Neural progenitor cell (in vitro differentiated cells): ENCODE results near the gene LDLRAD2. TPM values are rescaled to one million over a fixed set of nuclear protein-coding genes. Genes with fewer than 3 reads are reported as not detected.
A peak's percentile ranks its signal among the peaks of the same experiment; 100 is the strongest.

Experiments used
- DNase-seq: peaks from one replicate; pipeline ENCODE4 v3.0.0-alpha.2; 2016; ENCODE audit warnings: low spot score
- H2AFZ ChIP-seq: fragments of 200-600 bp; sonication (generic); replicated peaks from 2 replicates; pipeline ENCODE4 v1.6.1; 2016; ENCODE audit warnings: antibody characterized with exemption
- H3F3A ChIP-seq: fragments of 200-600 bp; sonication (generic); 2 replicates; pipeline ENCODE4 v1.6.1; 2016; ENCODE audit warnings: antibody characterized with exemption, low read depth
- H3K27ac ChIP-seq: fragments of 200-600 bp; sonication (generic); 2 replicates; pipeline ENCODE4 v1.5.1; 2016; ENCODE audit warnings: mild to moderate bottlenecking
- H3K27me3 ChIP-seq: fragments of 200-600 bp; sonication (generic); 2 replicates; pipeline ENCODE4 v1.6.1; 2016; ENCODE audit warnings: mild to moderate bottlenecking, moderate library complexity
- H3K36me3 ChIP-seq: fragments of 200-600 bp; sonication (generic); 2 replicates; pipeline ENCODE4 v1.5.1; 2016
- H3K4me1 ChIP-seq: fragments of 200-600 bp; sonication (generic); 2 replicates; pipeline ENCODE4 v1.6.1; 2016; ENCODE audit warnings: mixed run types
- H3K4me2 ChIP-seq: fragments of 200-600 bp; sonication (generic); 2 replicates; pipeline ENCODE4 v1.6.1; 2016
- H3K4me3 ChIP-seq: fragments of 200-600 bp; sonication (generic); 2 replicates; pipeline ENCODE4 v1.5.1; 2016
- H3K79me2 ChIP-seq: fragments of 200-600 bp; sonication (generic); 2 replicates; pipeline ENCODE4 v1.6.1; 2016; ENCODE audit warnings: low read depth
- H3K9ac ChIP-seq: fragments of 200-600 bp; sonication (generic); 2 replicates; pipeline ENCODE4 v1.6.1; 2016
- H3K9me3 ChIP-seq: fragments of 200-600 bp; sonication (generic); 2 replicates; pipeline ENCODE4 v1.5.1; 2016; ENCODE audit warnings: low read depth
- H4K20me1 ChIP-seq: fragments of 200-600 bp; sonication (generic); 2 replicates; pipeline ENCODE4 v1.6.1; 2016; ENCODE audit warnings: low read depth
- H3K27ac Mint-ChIP-seq: 3 replicates; pipeline ENCODE4 v1.8.0; 2021; ENCODE audit warnings: mixed read lengths
- H3K27me3 Mint-ChIP-seq: 2 replicates; pipeline ENCODE4 v1.8.0; 2022; ENCODE audit warnings: low read depth, mild to moderate bottlenecking, inconsistent platforms, moderate library complexity, mixed read lengths; ENCODE audit not compliant: insufficient read depth
- H3K36me3 Mint-ChIP-seq: 3 replicates; pipeline ENCODE4 v1.8.0; 2021; ENCODE audit warnings: mixed read lengths
- H3K4me1 Mint-ChIP-seq: 3 replicates; pipeline ENCODE4 v1.8.0; 2021; ENCODE audit warnings: mixed read lengths
- H3K4me3 Mint-ChIP-seq: 3 replicates; pipeline ENCODE4 v1.8.0; 2021; ENCODE audit warnings: mild to moderate bottlenecking, moderate library complexity, mixed read lengths
- H3K9me3 Mint-ChIP-seq: 3 replicates; pipeline ENCODE4 v1.8.0; 2020; ENCODE audit warnings: mixed read lengths
- EZH2 ChIP-seq: fragments of 200-600 bp; sonication (generic); IDR thresholded peaks from 2 replicates; pipeline ENCODE4 v1.6.1; 2017; ENCODE audit warnings: antibody characterized with exemption, mild to moderate bottlenecking, moderate library complexity
- EZH2phosphoT487 ChIP-seq: fragments of 200-600 bp; sonication (generic); IDR thresholded peaks from 2 replicates; pipeline ENCODE4 v1.6.1; 2017; ENCODE audit warnings: antibody characterized with exemption
- total RNA-seq: library from RNA; depleted of rRNA; stranded (reverse); fragments of >200 nt; gene quantifications from 2 replicates; pipeline ENCODE4 v1.2.3, GENCODE V29; 2015; ENCODE audit warnings: low replicate concordance
- TF ChIP-seq, protein P1 (sequence below): fragments of 200-600 bp; sonication (generic); IDR thresholded peaks from 2 replicates; pipeline ENCODE4 v1.5.1; 2017; ENCODE audit warnings: antibody characterized with exemption, mild to moderate bottlenecking

Gene LDLRAD2
- total RNA-seq, 1 donor from 2014 or later = 0.67 TPM

DNA sequence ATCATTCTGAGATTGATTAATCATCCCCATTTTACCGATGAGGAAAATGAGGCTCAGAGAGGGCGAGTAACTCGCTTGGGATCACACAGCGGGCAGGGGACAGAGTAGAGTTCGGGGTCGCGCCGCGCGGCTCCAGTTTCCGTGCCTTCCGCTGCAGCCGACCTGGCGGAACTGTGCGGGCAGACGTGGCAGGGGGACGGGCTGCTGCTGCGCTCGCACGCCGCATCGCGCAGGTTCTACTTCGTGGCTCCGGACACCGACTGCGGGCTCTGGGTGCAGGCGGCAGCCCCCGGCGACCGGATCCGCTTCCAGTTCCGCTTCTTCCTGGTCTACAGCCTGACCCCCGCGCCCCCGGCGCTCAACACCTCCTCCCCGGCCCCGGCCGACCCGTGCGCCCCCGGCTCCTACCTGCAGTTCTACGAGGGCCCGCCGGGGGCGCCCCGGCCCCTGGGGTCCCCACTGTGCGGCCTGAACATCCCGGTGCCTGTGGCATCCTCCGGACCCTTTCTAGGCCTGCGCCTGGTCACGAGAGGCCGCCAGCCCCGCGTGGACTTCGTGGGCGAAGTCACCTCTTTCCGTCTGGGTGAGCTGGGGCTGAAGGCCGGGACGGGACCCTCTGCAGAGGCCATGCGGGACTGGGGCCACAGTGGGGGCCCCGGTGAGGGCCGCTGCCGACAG, 2.3 kb downstream of the LDLRAD2 start:
- H3K27me3 Mint-ChIP-seq = peaks cover 4% of the 10 kb centered on the region

DNA sequence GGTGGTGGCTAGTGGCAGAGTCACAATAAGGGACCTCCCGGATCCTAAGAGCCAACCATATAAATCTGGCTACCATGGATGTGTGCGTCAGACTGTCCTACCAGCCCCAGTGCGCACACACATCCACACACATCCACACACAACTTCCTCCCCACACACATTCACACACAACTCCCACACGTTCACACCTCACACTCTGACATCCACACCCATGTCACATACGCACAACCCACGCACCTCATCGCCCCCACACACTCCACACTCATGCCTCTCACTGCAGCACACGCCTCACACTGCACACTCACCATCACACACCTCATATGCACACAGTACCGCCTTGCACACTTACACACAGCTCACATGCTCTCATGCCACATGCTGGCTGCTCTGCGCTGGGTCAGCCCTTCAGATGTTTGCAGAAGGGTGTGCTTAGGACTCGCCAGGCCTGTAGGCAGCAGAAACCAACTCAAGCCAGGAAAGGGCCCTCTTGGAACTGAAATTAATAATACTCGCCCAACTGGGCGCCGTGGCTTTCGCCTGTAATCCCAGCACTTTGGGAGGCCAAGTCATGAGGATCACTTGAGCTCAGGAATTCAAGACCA, 3.0 kb downstream of the LDLRAD2 start:
- no peaks in the 10 kb centered on the region for H3K9me3 Mint-ChIP-seq
- H3K4me3 Mint-ChIP-seq = peak overlapping the region; percentile 3
- Histone ChIP-seq H3K4me2 (no peak overlapping the region), H3K4me3 (no peak overlapping the region), H3K36me3 (no peaks in the 10 kb centered on the region), H3K27ac (no peak overlapping the region), H3F3A (peaks cover 5% of the 10 kb centered on the region), H3K27me3 (peaks cover 13% of the 10 kb centered on the region), H3K9ac (no peak overlapping the region), H2AFZ (peak overlapping the region; percentile 78), H3K9me3 (no peaks in the 10 kb centered on the region), H4K20me1 (no peaks in the 10 kb centered on the region), H3K4me1 (no peaks in the 10 kb centered on the region), H3K79me2 (no peaks in the 10 kb centered on the region)
- H3K27me3 Mint-ChIP-seq = peaks cover 4% of the 10 kb centered on the region
- H3K36me3 Mint-ChIP-seq = no peaks in the 10 kb centered on the region
- TF ChIP-seq EZH2phosphoT487 (no peak), EZH2 (no peak)
- TF ChIP-seq, protein P1, sequence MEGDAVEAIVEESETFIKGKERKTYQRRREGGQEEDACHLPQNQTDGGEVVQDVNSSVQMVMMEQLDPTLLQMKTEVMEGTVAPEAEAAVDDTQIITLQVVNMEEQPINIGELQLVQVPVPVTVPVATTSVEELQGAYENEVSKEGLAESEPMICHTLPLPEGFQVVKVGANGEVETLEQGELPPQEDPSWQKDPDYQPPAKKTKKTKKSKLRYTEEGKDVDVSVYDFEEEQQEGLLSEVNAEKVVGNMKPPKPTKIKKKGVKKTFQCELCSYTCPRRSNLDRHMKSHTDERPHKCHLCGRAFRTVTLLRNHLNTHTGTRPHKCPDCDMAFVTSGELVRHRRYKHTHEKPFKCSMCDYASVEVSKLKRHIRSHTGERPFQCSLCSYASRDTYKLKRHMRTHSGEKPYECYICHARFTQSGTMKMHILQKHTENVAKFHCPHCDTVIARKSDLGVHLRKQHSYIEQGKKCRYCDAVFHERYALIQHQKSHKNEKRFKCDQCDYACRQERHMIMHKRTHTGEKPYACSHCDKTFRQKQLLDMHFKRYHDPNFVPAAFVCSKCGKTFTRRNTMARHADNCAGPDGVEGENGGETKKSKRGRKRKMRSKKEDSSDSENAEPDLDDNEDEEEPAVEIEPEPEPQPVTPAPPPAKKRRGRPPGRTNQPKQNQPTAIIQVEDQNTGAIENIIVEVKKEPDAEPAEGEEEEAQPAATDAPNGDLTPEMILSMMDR = no peak
- DNase-seq = no peak
- H3K27ac Mint-ChIP-seq = no peak overlapping the region
- peaks cover 31% of the 10 kb centered on the region for H3K4me1 Mint-ChIP-seq

More for the DNA sequence above, 2.3 kb downstream of the LDLRAD2 start:
- TF ChIP-seq EZH2 = peak; percentile 55
- TF ChIP-seq, protein P1 = peak; percentile 83
- no peak for TF ChIP-seq EZH2phosphoT487
- Histone ChIP-seq H3K27ac (no peak overlapping the region), H3K9me3 (no peaks in the 10 kb centered on the region), H3K4me2 (peak overlapping the region; percentile 66), H3K79me2 (no peaks in the 10 kb centered on the region), H3F3A (peaks cover 5% of the 10 kb centered on the region), H3K4me1 (no peaks in the 10 kb centered on the region), H3K36me3 (no peaks in the 10 kb centered on the region), H2AFZ (peak overlapping the region; percentile 78), H3K9ac (no peak overlapping the region), H3K27me3 (peaks cover 13% of the 10 kb centered on the region), H3K4me3 (peak overlapping the region; percentile 53), H4K20me1 (no peaks in the 10 kb centered on the region)
- DNase-seq = peak; percentile 85
- Mint-ChIP-seq H3K9me3 (no peaks in the 10 kb centered on the region), H3K36me3 (no peaks in the 10 kb centered on the region), H3K4me1 (peaks cover 31% of the 10 kb centered on the region), H3K4me3 (peak overlapping the region; percentile 77), H3K27ac (no peak overlapping the region)

DNA sequence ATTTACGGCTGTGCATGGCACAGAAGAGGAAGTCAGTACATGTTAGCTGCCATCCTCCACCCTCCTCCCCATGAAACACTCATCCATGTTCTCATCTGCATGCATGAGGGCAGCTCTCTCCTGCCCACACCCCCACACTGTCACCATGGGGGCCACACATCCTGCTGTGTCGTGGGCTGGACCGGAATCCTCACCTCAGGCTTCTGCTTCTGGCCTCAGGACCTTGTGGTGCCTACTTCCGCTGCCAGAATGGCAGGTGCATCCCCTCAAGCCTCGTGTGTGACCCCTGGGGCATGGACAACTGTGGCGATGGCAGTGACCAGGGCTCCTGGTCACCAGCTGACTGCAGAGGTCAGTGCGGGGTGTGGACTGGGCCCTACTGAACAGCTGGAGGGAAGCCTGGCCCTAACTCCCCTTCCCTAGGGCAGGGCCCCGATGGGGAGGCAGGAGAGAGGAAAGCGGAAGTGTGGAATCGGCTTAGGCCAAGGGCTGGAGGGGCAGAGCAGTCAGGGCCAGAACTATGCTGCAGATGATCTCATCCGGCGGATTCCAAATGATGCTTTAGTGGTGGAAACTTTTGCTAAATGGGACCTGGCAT, 3.8 kb downstream of the LDLRAD2 start:
- H2AFZ ChIP-seq = no peak overlapping the region

More for the DNA sequence above, 3.8 kb downstream of the LDLRAD2 start:
- TF ChIP-seq, protein P1 = no peak
- no peak for TF ChIP-seq EZH2
- TF ChIP-seq EZH2phosphoT487 = no peak
- Histone ChIP-seq H3K9me3 (no peaks in the 10 kb centered on the region), H3K4me1 (no peaks in the 10 kb centered on the region), H3K36me3 (no peaks in the 10 kb centered on the region), H3K27me3 (peaks cover 13% of the 10 kb centered on the region), H3K79me2 (no peaks in the 10 kb centered on the region), H3K27ac (no peak overlapping the region), H3K4me2 (no peak overlapping the region), H3K4me3 (no peak overlapping the region), H4K20me1 (no peaks in the 10 kb centered on the region), H3F3A (peaks cover 5% of the 10 kb centered on the region), H3K9ac (no peak overlapping the region)
- Mint-ChIP-seq H3K4me1 (peaks cover 33% of the 10 kb centered on the region), H3K27ac (no peak overlapping the region), H3K27me3 (peaks cover 6% of the 10 kb centered on the region), H3K9me3 (no peaks in the 10 kb centered on the region), H3K4me3 (no peak overlapping the region), H3K36me3 (peaks cover 2% of the 10 kb centered on the region)
- no peak for DNase-seq
